ENCODE results near the gene OSBPL9.
"Not testable (repeated sequence)": the region's sequence is repeated elsewhere in the genome, so short reads cannot be mapped to it uniquely, and the experiment has no call there.

The OSBPL9 gene

DNA sequence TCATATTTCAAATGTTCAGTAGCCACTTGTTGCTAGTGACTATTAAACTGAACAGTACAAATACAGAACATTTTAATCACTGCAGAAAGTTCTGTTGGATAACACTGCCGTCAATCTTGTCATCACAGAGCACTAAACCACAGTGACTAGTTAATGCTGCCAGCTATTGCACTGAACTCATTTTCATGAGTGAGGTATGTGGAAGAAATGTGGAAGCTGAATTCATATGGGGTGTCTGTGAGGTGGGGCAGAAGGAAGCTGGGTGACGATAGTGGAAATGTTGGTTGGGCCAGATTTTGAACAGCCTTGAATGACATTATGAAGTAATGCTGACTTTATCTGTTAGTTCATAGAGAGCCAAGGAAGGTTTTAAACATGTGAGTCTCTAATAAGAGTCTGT lies 49.6 kb downstream of the OSBPL9 start:
- no peak for DNase-seq (ENCODE audit: low read depth)

GRCh38 chr1:51667561-51667960 lies 50.7 kb downstream of the OSBPL9 start:
- no peak for DNase-seq (ENCODE audit: low read depth)

DNA sequence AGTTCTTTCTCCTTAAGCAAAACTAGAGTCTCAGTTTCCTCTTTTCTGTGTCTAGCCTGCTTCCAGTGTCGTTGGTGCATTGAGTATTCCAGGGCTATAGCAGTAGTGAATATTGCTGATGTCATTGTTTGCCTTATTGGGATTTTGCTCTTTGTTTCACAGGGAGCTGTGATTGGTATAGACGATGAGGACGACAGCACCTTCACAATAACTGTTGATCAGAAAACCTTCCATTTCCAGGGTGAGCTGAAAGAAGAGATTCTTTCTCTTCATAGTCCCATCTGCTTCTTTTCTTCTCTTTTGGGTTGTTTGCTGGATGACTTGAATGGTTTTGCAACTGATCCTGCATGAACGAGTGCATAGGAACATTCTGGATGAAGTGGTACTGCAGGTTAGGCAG lies 52.4 kb downstream of the OSBPL9 start:
- no peak for DNase-seq (ENCODE audit: low read depth)

DNA sequence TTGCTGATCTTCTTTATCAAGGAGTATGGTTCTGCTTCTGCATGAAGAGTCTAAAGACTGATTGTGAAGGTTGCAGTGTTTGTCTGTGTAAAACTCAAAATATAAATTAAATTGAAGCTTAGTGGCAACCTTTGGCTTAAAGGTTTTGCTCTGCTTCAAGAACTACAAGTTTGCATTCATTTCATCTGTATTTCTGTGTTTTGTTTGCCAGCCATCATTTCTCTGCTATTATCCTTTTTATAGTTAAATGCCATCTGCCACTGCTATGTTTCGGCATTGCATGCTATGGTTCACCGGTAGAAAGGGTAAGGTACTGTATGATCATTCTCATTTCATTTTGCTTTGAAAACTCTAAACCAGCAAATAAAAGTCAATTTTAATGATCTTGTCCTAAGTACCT lies 52.9 kb downstream of the OSBPL9 start:
- no peak for DNase-seq (ENCODE audit: low read depth)

DNA sequence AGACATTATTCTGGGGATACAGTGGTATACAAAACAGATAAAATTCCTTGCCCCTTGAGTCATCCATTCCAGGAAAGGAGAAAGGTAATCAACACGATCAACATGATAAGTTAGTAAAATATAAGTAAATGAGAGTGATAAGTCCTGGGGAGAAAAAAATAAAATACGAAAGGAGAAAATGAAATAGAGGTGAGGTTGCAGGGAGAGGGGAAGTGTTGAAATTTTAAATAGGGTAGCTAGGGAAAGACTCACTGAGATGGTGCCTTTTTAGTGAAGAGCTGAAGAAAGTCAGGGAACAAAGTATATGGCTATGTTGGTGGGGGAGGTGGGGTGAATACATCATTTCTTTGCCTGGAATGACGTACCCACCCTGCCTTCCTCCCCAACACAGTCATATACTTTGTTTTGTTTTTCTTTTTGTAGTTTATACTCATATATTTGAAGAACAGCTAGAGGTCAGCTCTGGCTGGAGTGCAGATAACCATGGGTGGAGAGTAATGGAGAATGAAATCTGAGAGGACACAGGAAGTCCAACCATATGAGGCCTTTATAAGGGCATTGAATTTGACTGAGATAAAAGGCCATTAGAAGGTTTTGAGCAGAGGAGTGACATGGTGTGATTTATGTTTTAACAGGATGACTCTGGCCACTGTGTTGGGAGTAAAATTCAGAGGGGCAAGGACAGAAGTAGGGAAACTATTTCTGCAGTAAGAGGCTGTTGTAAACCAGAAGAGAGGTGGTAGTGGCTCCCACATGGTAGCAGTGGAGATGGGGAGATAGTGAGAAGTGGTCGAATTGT lies 54.8 kb downstream of the OSBPL9 start:
- no peak for DNase-seq (ENCODE audit: low read depth)

GRCh38 chr1:51673279-51673678 lies 56.4 kb downstream of the OSBPL9 start:
- DNase-seq (ENCODE audit: low read depth), result no peak

GRCh38 chr1:51675177-51675780 lies 58.4 kb downstream of the OSBPL9 start:
- DNase-seq (ENCODE audit: low read depth), result no peak

GRCh38 chr1:51679435-51679834 lies 62.5 kb downstream of the OSBPL9 start:
- no peak for DNase-seq (ENCODE audit: low read depth)

DNA sequence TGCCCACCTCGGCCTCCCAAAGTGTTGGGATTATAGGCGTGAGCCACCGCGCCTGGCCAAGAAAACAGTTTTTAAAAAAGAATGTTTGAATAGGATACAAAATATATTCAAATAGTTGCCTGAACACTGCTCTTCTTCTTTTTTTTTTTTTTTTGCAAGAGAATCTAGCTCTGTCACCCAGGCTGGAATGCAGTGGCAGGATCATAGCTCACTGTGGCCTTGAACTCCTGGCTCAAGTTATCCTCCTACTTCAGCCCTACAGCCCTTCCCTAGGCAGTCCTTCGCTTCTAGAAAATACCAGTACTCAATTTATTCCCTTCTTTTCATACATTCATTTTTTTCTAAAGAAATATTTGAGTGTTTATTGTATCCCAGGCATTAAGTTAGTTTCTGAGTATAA lies 67.9 kb downstream of the OSBPL9 start:
- no peak for DNase-seq (ENCODE audit: low read depth)

DNA sequence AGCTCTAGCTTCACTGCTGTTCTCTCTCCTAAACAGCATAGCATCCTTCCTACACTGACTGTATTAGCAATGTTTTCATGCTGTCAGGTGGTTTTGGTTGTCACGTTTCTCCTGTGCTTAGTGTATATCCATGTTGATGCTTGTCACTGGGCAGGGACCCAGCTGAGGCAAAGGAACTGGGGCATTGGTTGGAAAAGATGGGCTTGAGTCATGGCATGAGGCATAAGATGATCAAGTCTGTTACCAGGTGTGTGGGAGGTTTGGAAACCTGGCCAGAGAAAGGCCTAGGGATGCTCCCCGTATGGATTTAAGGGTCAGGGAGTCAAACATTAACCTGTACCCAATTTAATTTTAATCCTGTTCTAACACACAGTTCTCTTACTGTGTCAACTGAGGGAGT lies 69.6 kb downstream of the OSBPL9 start:
- DNase-seq (ENCODE audit: low read depth), result no peak

DNA sequence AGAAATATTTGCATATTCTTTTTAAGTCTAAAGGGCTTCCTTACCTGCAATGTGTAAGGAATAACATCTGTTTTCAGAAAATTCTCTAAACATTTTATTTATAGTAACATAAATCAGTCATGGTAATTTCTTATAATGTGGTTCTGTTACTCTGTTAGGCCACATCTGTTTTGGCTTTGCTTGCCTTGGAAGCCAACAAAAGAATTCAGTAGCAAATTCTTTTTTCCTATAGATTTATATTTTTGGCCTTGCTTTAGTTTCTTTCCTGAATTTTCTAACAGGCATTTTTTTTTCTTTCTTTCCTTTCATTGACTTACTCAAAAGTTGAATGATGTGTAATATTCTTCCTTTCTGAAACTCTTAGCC lies 72.2 kb downstream of the OSBPL9 start:
- DNase-seq (ENCODE audit: low read depth), result no peak

GRCh38 chr1:51689643-51690042 lies 72.8 kb downstream of the OSBPL9 start:
- no peak for DNase-seq (ENCODE audit: low read depth)

DNA sequence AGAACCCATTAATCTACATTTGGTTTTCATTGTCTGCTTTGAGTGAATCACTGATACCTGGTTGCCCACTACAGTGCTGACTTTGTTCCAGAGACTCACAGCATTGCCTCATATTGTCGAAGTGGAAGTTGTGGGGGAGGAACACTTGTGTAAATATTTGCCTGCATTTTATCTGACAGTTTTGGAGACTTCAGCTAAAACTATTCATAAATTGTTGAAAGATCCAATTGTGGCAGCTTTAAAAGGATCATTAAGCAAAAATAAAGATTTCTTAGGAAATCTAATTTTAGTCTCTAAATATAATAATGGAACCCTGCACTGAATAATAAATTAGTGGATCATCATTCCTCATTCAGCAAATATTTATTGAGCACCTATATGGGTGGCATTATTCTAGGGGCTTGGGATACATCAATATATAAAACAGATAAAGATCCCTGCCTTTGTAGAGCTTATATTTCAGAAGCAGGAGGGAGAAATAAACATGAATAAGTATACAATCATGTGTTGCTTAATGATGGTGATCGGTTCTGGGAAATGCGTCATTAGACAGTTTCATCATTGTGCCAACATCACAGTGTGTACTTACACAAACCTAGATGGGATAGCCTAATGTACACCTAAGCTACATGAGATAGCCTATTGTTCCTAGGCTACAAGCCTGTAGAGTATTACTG lies 73.5 kb downstream of the OSBPL9 start:
- no peak for DNase-seq (ENCODE audit: low read depth)

DNA sequence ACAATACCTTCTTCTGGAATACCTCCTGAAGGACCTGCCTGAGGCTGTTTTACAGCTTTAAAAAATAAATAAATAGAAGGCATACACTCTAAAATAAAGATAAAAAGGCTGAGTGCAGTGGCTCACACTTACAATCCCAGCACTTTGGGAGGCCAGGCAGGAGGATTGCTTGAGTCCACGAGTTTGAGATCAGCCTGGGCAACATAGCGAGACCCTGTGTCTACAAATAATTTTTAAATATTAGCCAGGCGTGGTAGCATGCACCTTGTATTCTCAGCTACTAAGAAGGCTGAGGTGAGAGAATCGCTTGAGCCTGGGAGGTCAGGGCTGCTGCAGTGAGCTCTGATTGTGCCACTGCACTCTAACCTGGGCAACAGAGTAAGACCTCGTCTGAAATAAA lies 75.0 kb downstream of the OSBPL9 start:
- no peak for DNase-seq (ENCODE audit: low read depth)

DNA sequence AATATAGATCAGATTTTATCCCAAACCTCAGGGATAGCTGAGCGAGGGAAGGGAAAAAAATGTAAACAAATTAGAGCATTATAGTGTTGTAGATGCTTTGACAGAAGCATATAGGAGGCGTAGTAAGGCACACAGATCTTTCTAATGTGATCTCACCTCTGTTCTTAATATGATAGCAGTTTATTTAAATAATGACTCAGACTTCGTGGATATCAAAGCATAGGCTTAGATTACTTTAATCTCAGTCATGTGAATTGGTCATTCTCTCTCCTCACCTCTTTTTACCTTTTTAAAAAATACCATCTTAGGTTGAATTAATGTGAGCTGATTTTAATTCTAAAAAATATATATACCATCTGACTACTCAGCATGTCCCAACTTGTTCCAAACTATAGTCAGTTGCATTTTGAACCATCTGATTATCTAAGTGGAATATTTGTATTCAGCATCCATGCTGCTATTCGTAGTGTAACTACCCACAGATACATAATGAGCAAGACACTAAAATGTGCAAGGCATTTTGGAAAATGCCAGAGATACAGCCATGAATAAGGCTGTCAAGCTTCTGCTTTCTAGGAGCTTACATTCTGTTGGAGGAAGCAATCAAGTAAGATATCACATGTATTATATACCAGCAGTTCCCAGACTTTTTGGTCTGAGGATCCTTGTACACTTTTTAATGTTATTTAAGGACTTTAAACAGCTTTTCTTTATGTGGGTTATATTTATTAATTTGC lies 76.7 kb downstream of the OSBPL9 start:
- no peak for DNase-seq (ENCODE audit: low read depth)

DNA sequence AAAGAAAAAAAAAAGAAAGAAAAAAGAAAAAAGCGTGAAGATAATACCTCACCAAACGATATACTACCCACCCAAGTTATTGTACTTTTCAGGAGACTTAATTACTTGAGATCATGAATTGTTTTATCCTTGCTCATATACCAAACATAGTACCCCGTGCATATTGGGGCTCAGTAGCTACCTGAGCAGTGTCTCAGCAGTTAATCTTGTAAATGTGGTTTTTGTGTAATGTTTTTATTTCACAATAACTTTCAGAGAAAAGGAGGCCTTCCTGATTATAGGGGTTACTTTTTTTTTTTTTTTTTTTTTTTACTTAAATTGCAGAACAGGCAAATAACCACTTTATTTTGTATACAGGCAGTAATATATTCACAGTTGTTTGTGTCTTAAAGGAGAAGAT lies 80.3 kb downstream of the OSBPL9 start:
- DNase-seq (ENCODE audit: low read depth), result no peak

DNA sequence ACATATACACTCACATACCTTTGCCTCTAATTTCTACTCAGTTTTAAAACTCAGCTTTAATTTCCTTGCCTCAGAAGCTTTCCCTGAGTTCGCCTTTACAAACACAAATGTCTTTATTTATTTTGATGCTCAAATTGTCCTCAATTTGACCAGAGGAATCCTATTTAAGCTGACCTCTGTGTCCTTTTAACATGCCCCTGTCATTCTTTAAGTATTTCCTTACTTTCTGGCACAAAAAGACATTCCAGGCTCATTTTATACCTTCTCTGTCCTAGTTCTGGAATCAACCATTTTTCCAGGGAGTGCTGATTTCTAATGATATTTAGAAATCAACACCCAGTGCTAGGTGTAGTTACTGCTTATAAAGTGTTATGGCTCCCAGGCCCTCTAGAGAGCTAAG lies 82.5 kb downstream of the OSBPL9 start:
- DNase-seq (ENCODE audit: low read depth), result no peak

- DNase-seq (ENCODE audit: low read depth), result not testable (repeated sequence)
These were observed 84.9 kb downstream of the OSBPL9 start for GRCh38 chr1:51701782-51702181.

GRCh38 chr1:51702220-51702619 lies 85.3 kb downstream of the OSBPL9 start:
- not testable (repeated sequence) for DNase-seq (ENCODE audit: low read depth)

DNA sequence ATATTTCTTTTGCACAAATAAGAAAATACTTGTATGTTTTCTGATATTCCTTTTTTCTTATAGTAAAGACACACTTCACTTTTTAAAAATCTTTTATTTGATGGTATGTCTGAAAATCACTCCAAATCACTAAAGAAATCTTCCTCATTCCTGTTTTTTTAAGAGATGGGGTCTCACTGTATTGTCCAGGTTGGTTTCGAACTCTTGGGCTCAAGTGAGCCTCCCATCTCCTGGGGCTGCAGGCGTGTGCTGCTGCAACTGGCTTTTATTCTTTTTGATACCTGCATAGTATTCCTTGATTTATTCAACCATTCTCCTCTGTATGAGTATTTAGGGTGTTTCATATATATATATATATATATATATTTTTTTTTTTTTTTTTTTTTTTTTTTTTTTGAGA lies 88.1 kb downstream of the OSBPL9 start:
- no peak for DNase-seq (ENCODE audit: low read depth)

- DNase-seq (ENCODE audit: low read depth), result no peak
These were observed 92.2 kb downstream of the OSBPL9 start for GRCh38 chr1:51708911-51709760.

DNA sequence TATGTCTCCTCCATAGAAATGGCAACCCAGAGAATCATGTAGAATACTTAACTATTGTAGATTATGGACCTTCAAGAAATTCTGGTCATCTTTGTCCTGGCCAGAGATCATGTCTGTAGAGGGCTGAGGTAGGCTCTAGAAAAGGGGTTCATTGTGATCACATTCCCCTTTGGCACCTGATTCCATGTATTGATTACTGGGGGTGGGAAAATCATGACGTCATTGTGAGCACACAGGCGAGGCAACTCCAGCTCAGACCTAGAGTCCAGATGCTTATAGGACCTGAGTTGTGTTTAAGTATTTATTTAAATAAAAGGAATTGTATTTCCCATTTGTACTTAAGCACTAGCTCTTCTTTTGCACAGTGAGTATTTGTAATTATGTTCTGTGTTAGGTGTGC lies 93.1 kb downstream of the OSBPL9 start:
- no peak for DNase-seq (ENCODE audit: low read depth)

All from stimulated activated CD8-positive, alpha-beta memory T cell treated with anti-CD3 and anti-CD28 coated beads, Interleukin-15, amount 100 ng/mL, for 1 hour (primary cell).